IPS DF 4.7 (cell line): Measurements from ENCODE around the gene NHEJ1.

ENCODE experiments used
- DNase-seq: peaks from one replicate; pipeline ENCODE4 v3.0.0-alpha.2; 2013; ENCODE audit warnings: low spot score; ENCODE audit errors: extremely low read depth

The NHEJ1 gene

GRCh38 chr2:219090436-219091299 lies 69.9 kb downstream of the NHEJ1 start:
- DNase-seq, result no peak

GRCh38 chr2:219089330-219089729 lies 71.3 kb downstream of the NHEJ1 start:
- DNase-seq, result no peak

GRCh38 chr2:219087848-219088247 lies 72.8 kb downstream of the NHEJ1 start:
- no peak for DNase-seq

- DNase-seq, result no peak
These were observed 73.3 kb downstream of the NHEJ1 start for GRCh38 chr2:219087361-219087760.

GRCh38 chr2:219086196-219086595 lies 74.4 kb downstream of the NHEJ1 start:
- no peak for DNase-seq

GRCh38 chr2:219084791-219085190 lies 75.8 kb downstream of the NHEJ1 start:
- DNase-seq, result no peak

GRCh38 chr2:219082332-219082958 lies 78.2 kb downstream of the NHEJ1 start:
- no peak for DNase-seq

- DNase-seq, result no peak
These were observed 78.8 kb downstream of the NHEJ1 start for GRCh38 chr2:219081701-219082331.

- no peak for DNase-seq
These were observed 79.5 kb downstream of the NHEJ1 start for GRCh38 chr2:219081096-219081495.

- no peak for DNase-seq
These were observed 81.2 kb downstream of the NHEJ1 start for GRCh38 chr2:219079417-219079816.

- DNase-seq, result no peak
These were observed 81.7 kb downstream of the NHEJ1 start for GRCh38 chr2:219078951-219079350.

- no peak for DNase-seq
These were observed 82.5 kb downstream of the NHEJ1 start for GRCh38 chr2:219078126-219078525.

- no peak for DNase-seq
These were observed 84.4 kb downstream of the NHEJ1 start for GRCh38 chr2:219076253-219076652.

- DNase-seq, result peak; percentile 46
These were observed 87.0 kb downstream of the NHEJ1 start for GRCh38 chr2:219073413-219074129.

GRCh38 chr2:219072741-219073250 lies 87.8 kb downstream of the NHEJ1 start:
- DNase-seq, result no peak

- DNase-seq, result no peak
These were observed 89.3 kb downstream of the NHEJ1 start for GRCh38 chr2:219071131-219071816.

GRCh38 chr2:219065484-219065883 lies 95.1 kb downstream of the NHEJ1 start:
- DNase-seq, result no peak

GRCh38 chr2:219062081-219062480 lies 98.5 kb downstream of the NHEJ1 start:
- DNase-seq, result no peak

GRCh38 chr2:219060821-219061791 lies 99.5 kb downstream of the NHEJ1 start, which contains the start of gene IHH:
Gene IHH (minus strand): TSS chr2:219060921. CDS start chr2:219060467, 454 bp downstream.
- no peak for DNase-seq
